HPDE6-E6E7 (cell line): ENCODE measurements around the gene PRPF31.

Source experiments
- DNase-seq: peaks from one replicate; pipeline ENCODE4 v3.0.0; 2011; ENCODE audit warnings: missing footprints; ENCODE audit errors: extremely low spot score

PRPF31 gene

GRCh38 chr19:54107876-54108490 lies 7.6 kb upstream of the PRPF31 start:
- DNase-seq: no peak

DNA sequence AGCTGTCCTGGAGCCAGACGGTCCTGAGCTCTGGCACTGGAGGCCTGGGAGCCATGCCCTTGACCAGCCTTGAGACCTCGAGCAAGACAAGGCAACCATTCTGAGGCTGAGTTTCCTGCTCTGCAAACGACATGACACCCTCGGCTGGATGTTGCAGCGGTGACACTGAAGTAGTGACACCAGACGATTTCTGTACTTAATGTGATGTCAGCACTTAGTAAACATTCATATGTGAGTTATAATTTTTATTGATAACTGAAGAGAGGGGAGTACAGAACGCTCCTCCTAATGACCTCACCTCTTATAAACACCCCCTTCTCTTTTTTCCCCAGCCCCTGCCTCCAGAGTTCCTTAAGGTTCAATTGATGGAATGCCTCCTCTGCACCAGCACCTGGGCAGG lies 7.1 kb upstream of the PRPF31 start:
- no peak for DNase-seq

GRCh38 chr19:54109651-54110050 lies 5.9 kb upstream of the PRPF31 start:
- DNase-seq: no peak

GRCh38 chr19:54114340-54115108 lies 1.0 kb upstream of the PRPF31 start:
- DNase-seq: no peak

DNA sequence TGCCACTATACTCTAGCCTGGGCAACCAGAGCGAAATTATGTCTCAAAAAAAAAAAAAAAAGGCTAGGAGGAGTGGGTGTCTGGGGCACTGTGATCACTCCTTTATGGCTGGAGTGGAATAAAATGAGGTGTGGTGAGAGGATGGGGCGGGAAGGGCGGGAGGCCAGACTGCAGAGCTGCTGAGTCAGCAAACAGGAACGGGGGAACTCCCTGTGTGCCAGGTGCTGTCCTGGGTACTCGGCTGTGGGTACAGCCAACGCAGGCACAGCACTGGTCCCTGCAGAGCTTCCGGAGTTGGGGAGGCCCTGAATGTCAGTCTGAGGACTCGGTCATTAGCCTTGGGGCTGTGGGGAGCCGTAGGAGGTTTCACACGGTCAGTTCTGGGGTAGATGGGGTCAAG lies 5.7 kb downstream of the PRPF31 start:
- DNase-seq: no peak

- DNase-seq: no peak
These were observed 8.1 kb downstream of the PRPF31 start for GRCh38 chr19:54123682-54124081.

- DNase-seq: no peak
These were observed 8.8 kb downstream of the PRPF31 start for GRCh38 chr19:54124393-54124792.

- no peak for DNase-seq
These were observed 10.2 kb downstream of the PRPF31 start for GRCh38 chr19:54125713-54126112.

- no peak for DNase-seq
These were observed 12.3 kb downstream of the PRPF31 start for GRCh38 chr19:54127688-54128440.

GRCh38 chr19:54128441-54128725 lies 12.8 kb downstream of the PRPF31 start:
- DNase-seq: no peak

- DNase-seq: no peak
These were observed 13.5 kb downstream of the PRPF31 start for GRCh38 chr19:54128796-54129616.

- DNase-seq: no peak
These were observed 14.1 kb downstream of the PRPF31 start for GRCh38 chr19:54129617-54129996.

DNA sequence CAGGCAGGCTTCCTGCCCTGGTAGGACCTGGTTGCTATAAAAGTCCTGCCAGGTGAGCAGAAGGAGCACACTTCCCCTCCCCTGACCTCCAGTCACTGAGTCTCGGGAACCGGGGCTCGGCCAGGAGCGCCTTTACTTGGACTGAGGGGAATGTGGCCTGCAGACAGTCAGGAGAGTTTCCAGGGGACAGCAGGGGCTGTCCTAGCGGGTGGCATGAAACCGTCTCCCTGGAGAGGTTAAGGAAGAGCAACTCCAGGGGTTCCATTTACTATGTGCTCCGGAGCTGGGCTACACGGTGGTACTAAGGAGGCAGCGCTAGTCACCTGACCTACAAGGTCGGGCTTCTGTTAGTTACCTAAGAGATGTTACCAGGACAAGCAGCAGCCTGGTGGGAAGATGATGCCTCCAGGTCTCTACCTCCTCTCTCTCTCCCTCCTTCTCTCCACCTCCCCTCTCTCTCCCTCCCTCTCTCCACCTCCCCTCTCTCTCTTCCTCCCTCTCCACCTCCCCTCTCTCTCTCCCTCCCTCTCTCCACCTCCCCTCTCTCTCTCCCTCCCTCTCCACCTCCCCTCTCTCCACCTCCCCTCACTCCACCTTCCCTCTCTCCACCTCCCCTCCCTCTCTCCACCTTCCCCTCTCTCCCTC lies 17.9 kb downstream of the PRPF31 start:
- no peak for DNase-seq

- no peak for DNase-seq
These were observed 18.5 kb downstream of the PRPF31 start for GRCh38 chr19:54133957-54134590.

- no peak for DNase-seq
These were observed 20.7 kb downstream of the PRPF31 start for GRCh38 chr19:54136086-54136863.

DNA sequence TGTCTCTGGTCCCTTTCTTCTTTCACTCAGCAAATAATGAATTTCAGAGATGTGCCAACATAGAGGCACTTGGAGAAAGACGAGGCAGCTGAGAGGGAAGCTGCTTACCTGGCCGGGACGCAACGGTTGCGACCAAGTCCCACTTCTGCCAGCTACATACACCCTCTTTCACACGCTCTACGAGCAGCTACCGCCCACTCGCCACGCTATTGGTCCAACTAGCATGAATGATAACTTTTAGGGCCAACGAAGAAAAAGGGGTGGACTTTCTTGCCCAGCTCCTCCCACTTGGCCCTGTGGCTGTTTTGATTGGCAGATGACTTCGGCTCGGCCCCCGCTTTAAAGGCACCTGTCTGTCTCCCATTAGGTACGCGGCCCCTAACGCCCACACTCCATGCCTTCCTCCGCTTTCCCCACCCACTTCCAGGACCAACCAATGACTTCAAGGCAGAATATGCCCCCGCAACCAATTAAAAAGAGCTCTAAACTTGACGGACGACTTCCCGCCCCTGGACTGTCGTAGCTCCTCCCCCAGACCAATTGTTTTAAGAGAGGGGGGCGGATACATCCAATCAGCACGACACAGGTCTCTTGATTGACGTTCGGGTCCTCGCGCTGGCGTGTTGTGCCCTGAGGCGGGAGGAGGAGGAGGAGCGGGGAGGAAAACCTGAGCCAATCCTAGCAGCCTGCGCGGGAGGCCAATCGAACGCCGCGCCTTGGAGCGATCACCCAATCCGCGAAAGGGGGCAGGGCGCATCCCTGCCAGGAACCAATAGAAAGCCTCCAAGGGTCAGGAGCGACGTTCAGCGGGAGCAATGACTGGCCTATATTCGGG lies 21.5 kb downstream of the PRPF31 start:
- DNase-seq: peak; percentile 100

GRCh38 chr19:54137699-54138488 lies 22.3 kb downstream of the PRPF31 start, which contains the start of gene CNOT3:
Gene CNOT3 (plus strand): TSS chr19:54137762. CDS start chr19:54142979, 5,217 bp downstream.
- no peak for DNase-seq

DNA sequence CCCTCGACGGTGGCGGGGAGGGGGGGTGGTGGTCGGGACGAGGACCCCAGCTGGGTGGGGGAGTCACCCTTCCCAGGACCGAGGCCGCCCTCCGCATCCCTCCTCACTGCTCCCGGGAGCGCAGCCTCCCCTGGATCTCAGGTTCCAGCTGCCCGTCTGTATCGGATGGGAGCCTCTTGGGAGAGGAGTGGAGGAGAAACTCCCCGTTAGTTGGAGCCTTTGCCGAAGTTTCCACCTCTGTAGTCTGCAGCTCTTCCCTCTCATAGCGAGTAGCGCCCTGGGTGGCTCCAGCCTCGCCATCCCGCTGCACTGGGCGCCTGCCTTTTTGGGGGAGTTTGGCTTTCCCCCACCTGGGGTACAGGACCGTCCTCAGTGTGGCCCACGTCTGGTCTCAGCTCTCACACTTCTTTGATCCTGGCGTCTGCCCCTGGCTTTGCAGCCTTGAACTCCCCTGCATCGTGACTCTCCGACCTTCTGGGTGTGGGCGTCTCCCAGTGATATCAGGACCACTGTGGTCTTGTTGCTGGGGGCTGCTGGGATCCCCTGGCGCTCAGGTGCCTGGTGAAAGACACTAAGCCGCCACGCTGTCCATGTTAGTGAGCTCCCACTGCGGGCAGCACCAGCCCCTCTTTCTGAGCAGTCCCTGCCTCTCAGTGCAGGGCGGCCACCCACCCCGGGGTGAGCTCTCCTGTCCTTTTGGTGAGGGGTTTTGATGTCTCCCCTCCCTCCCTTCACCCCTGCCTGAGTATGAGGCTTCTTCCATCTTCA lies 23.1 kb downstream of the PRPF31 start:
- no peak for DNase-seq
